HG02763 (cell line): ENCODE data around the gene GPC1.

Experiments used
- ATAC-seq: cut with Tn5 transposase; IDR thresholded peaks from one replicate; pipeline ENCODE4 v1.9.1; 2021; ENCODE audit warnings: mild to moderate bottlenecking, moderate library complexity; ENCODE audit not compliant: unreplicated experiment

GPC1 gene

DNA sequence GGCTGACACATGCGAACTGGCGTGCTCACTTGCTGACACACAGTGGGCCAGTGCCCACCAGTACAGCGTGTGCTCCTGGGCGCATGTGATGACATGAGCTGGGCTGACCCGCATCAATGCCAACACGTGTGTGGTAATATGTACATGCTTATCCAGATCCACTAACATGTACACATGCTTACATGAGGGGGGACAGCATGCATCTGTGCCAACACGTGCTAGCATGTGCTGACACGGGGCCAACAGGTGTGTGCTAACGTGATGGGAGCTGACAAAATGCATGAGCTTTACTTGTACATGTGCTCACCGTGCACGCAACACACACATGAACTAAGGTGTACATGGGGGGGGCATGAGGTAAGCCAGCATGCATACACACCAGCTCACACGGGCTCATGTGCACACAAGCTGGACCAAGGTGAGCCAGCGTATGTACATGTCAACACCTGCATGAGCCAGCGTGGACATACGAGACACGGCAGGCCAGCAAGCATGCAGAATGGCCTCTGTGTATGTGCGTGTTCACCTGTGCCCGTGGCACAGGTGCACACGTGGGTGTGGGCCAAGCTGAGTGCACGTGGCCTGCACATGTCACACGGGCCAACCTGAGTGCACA lies 28.5 kb downstream of the GPC1 start:
- ATAC-seq, result no peak

- ATAC-seq, result no peak
Measured at GRCh38 chr2:240464514-240465241, 29.2 kb downstream of the GPC1 start.

- ATAC-seq, result no peak
Measured at GRCh38 chr2:240465268-240465764, 29.9 kb downstream of the GPC1 start.

DNA sequence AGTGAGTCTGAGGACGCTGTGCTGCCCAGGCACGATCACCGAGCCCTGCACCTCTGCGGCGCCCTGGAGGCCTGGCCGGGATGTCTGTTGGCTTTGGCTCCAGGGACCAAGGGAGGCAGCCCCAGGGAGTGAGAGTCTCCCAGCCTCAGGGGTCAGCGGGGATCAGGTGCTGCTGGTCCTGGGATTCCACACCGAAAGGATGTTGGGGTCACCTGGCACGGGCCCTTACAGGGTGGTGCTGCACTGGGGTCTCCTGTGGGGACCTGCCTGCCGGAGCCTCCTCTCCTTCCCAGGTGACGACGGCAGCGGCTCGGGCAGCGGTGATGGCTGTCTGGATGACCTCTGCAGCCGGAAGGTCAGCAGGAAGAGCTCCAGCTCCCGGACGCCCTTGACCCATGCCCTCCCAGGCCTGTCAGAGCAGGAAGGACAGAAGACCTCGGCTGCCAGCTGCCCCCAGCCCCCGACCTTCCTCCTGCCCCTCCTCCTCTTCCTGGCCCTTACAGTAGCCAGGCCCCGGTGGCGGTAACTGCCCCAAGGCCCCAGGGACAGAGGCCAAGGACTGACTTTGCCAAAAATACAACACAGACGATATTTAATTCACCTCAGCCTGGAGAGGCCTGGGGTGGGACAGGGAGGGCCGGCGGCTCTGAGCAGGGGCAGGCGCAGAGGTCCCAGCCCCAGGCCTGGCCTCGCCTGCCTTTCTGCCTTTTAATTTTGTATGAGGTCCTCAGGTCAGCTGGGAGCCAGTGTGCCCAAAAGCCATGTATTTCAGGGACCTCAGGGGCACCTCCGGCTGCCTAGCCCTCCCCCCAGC lies 30.5 kb downstream of the GPC1 start:
- no peak for ATAC-seq

GRCh38 chr2:240466579-240467148 lies 31.2 kb downstream of the GPC1 start:
- no peak for ATAC-seq

DNA sequence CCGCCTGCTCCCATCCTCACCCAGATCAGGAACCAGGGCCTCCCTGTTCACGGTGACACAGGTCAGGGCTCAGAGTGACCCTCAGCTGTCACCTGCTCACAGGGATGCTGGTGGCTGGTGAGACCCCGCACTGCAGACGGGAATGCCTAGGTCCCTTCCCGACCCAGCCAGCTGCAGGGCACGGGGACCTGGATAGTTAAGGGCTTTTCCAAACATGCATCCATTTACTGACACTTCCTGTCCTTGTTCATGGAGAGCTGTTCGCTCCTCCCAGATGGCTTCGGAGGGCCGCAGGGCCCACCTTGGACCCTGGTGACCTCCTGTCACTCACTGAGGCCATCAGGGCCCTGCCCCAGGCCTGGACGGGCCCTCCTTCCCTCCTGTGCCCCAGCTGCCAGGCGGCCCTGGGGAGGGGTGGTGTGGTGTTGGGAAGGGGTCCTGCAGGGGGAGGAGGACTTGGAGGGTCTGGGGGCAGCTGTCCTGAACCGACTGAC lies 31.7 kb downstream of the GPC1 start:
- no peak for ATAC-seq

- no peak for ATAC-seq
Measured at GRCh38 chr2:240467659-240468302, 32.3 kb downstream of the GPC1 start.

DNA sequence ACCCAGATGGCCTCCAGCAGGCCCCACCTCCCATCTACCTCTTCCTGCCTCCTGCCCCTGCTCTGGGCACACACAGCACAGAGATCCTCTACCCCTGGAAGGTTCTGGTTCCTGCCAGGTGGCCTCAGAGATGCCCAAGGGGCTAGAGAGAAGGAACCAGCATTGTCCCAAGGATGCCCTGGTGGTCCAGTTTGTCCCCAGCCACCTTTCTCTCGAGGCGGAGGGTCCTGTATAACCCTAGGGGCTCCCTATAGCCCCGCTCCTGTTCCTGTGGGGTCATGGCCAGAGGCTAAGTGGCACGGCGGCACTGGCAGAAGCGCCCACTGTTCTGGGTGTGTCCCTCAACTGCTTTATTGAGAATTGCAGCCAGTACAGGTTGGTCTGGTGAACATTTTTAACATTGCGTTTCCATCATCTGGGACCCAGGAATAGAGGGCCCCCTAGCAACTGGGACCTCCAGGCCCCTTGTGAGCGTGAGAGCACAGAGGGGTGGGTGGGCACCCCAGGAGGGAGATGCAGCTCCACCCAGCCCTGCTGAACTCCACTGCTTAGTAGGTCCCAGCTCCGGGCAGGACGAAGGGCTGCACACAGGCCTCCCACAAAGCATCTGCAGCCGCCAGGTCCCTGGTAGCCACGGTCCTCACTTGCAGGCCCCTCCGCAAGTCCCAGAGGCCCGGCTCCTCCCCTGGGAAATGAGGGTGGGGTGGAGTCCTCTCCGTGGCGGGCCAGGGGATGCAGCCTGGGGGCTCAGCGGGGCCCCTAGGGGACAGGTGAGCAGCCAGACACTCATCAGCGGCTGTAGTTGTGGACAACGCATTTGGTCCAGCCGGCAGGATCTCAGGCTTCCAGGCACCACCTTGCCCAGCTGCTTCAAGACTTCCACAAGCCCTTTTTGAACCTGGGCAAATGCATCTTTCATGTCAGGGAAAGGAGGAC lies 33.1 kb downstream of the GPC1 start:
- no peak for ATAC-seq

GRCh38 chr2:240469239-240469636 lies 33.8 kb downstream of the GPC1 start:
- no peak for ATAC-seq

- ATAC-seq, result no peak
Measured at GRCh38 chr2:240469740-240470139, 34.3 kb downstream of the GPC1 start.

GRCh38 chr2:240472078-240472790 lies 36.8 kb downstream of the GPC1 start:
- no peak for ATAC-seq

DNA sequence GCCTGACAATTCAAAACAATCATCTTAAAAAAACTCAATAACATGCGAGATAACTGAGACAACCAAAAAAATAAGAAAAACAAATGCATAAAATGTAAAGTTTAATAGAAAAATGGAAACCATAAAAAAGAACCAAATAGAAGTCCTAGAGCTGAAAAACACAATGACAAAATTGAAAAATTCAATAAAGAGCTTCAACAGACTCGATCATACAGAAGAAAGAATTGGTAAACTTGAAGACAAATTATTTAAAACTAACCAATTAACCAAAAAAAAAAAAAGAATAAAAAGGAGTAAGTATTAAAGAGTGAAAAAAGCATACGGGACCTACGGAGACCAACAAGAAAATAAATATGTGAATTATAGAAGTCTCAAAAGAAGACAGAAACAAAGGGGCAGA lies 37.7 kb downstream of the GPC1 start:
- ATAC-seq, result no peak

GRCh38 chr2:240477916-240478315 lies 42.5 kb downstream of the GPC1 start:
- ATAC-seq, result no peak

- no peak for ATAC-seq
Measured at GRCh38 chr2:240478346-240479110, 43.1 kb downstream of the GPC1 start.

DNA sequence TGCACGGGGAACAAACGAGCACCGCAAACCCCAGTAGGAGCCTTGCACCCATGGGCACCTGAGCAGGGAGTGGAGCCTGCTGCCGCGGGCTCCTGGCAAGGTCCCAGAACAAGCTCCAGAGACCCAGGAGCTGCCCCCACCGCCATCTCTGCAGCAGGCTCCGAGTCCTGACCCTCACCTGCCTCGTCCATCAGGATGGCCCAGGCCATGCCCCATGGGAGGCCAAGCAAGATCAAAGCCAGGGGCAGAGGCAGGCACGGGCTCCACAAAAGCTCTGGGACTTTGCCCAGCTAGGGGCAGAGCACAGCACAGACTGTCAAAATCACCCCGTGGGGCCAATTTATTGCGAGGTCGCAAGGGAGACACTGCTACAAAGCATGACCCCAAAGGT lies 43.6 kb downstream of the GPC1 start:
- no peak for ATAC-seq

GRCh38 chr2:240480834-240481623 lies 45.6 kb downstream of the GPC1 start:
- no peak for ATAC-seq

- no peak for ATAC-seq
Measured at GRCh38 chr2:240481720-240482119, 46.3 kb downstream of the GPC1 start.
